Measurements from ENCODE around the gene KCNK10.
"Not testable (repeated sequence)": the region's sequence is repeated elsewhere in the genome, so short reads cannot be mapped to it uniquely, and the experiment has no call there.

KCNK10 gene

GRCh38 chr14:88269806-88270420 lies 53.2 kb downstream of the KCNK10 start:
- Histone ChIP-seq H3K79me2 (ENCODE audit: insufficient read depth, low read length) (no peaks in the 10 kb centered on the region), H3K4me1 (ENCODE audit: insufficient read depth, low read length, poor library complexity, severe bottlenecking) (no peaks in the 10 kb centered on the region), H2AFZ (ENCODE audit: low read length) (no peak overlapping the region), H3K27me3 (ENCODE audit: insufficient read depth, low read length, poor library complexity, severe bottlenecking) (no peaks in the 10 kb centered on the region), H3K9ac (ENCODE audit: low read depth, low read length, poor library complexity, severe bottlenecking) (no peak overlapping the region), H3F3A (ENCODE audit: low read depth) (no peaks in the 10 kb centered on the region), H3K4me3 (ENCODE audit: low read length, poor library complexity, severe bottlenecking) (no peak overlapping the region), H3K9me3 (ENCODE audit: insufficient read depth, low read depth, low read length) (no peaks in the 10 kb centered on the region), H3K4me2 (ENCODE audit: low read depth, low read length, poor library complexity, severe bottlenecking) (no peak overlapping the region), H4K20me1 (ENCODE audit: insufficient read depth, low read length, poor library complexity, severe bottlenecking) (no peaks in the 10 kb centered on the region), H3K36me3 (ENCODE audit: insufficient read depth, low read length) (no peaks in the 10 kb centered on the region), H3K9me2 (replicated peaks; ENCODE audit: low read depth, low read length) (no peaks in the 10 kb centered on the region)
- no peak for TF ChIP-seq EZH2phosphoT487 (IDR thresholded peaks at IDR 0.05; ENCODE audit: borderline replicate concordance)
- no peak for TF ChIP-seq CTCF (conservative IDR thresholded peaks at IDR 0.05; ENCODE audit: low read length)

GRCh38 chr14:88266474-88266873 lies 56.6 kb downstream of the KCNK10 start:
- Histone ChIP-seq H4K20me1 (ENCODE audit: insufficient read depth, low read length, poor library complexity, severe bottlenecking) (no peaks in the 10 kb centered on the region), H3K36me3 (ENCODE audit: insufficient read depth, low read length) (no peaks in the 10 kb centered on the region)

GRCh38 chr14:88264116-88264515 lies 59.0 kb downstream of the KCNK10 start:
- H3K9me3 ChIP-seq (ENCODE audit: insufficient read depth, low read depth, low read length): no peaks in the 10 kb centered on the region
- no peaks in the 10 kb centered on the region for H3K27me3 ChIP-seq (ENCODE audit: insufficient read depth, low read length, poor library complexity, severe bottlenecking)
- no peaks in the 10 kb centered on the region for H3K9me2 ChIP-seq (replicated peaks; ENCODE audit: low read depth, low read length)
- TF ChIP-seq EZH2phosphoT487 (IDR thresholded peaks at IDR 0.05; ENCODE audit: borderline replicate concordance): no peak
- TF ChIP-seq CTCF (conservative IDR thresholded peaks at IDR 0.05; ENCODE audit: low read length): no peak
- no peak overlapping the region for H3K9ac ChIP-seq (ENCODE audit: low read depth, low read length, poor library complexity, severe bottlenecking)
- H3K36me3 ChIP-seq (ENCODE audit: insufficient read depth, low read length): no peaks in the 10 kb centered on the region
- H3K4me2 ChIP-seq (ENCODE audit: low read depth, low read length, poor library complexity, severe bottlenecking): no peak overlapping the region
- no peak overlapping the region for H3K4me3 ChIP-seq (ENCODE audit: low read length, poor library complexity, severe bottlenecking)
- no peaks in the 10 kb centered on the region for H3K79me2 ChIP-seq (ENCODE audit: insufficient read depth, low read length)
- H3F3A ChIP-seq (ENCODE audit: low read depth): no peaks in the 10 kb centered on the region
- no peak overlapping the region for H2AFZ ChIP-seq (ENCODE audit: low read length)
- no peaks in the 10 kb centered on the region for H3K4me1 ChIP-seq (ENCODE audit: insufficient read depth, low read length, poor library complexity, severe bottlenecking)
- no peaks in the 10 kb centered on the region for H4K20me1 ChIP-seq (ENCODE audit: insufficient read depth, low read length, poor library complexity, severe bottlenecking)

More at GRCh38 chr14:88266474-88266873, 56.6 kb downstream of the KCNK10 start:
- Histone ChIP-seq H2AFZ (ENCODE audit: low read length) (no peak overlapping the region), H3K4me1 (ENCODE audit: insufficient read depth, low read length, poor library complexity, severe bottlenecking) (no peaks in the 10 kb centered on the region), H3F3A (ENCODE audit: low read depth) (no peaks in the 10 kb centered on the region), H3K79me2 (ENCODE audit: insufficient read depth, low read length) (no peaks in the 10 kb centered on the region), H3K27me3 (ENCODE audit: insufficient read depth, low read length, poor library complexity, severe bottlenecking) (no peaks in the 10 kb centered on the region), H3K9me3 (ENCODE audit: insufficient read depth, low read depth, low read length) (no peaks in the 10 kb centered on the region), H3K9me2 (replicated peaks; ENCODE audit: low read depth, low read length) (no peaks in the 10 kb centered on the region), H3K4me2 (ENCODE audit: low read depth, low read length, poor library complexity, severe bottlenecking) (no peak overlapping the region), H3K9ac (ENCODE audit: low read depth, low read length, poor library complexity, severe bottlenecking) (no peak overlapping the region), H3K4me3 (ENCODE audit: low read length, poor library complexity, severe bottlenecking) (no peak overlapping the region)
- TF ChIP-seq EZH2phosphoT487 (IDR thresholded peaks at IDR 0.05; ENCODE audit: borderline replicate concordance): no peak
- TF ChIP-seq CTCF (conservative IDR thresholded peaks at IDR 0.05; ENCODE audit: low read length): no peak

GRCh38 chr14:88261302-88261701 lies 61.8 kb downstream of the KCNK10 start:
- H3K4me1 ChIP-seq (ENCODE audit: insufficient read depth, low read length, poor library complexity, severe bottlenecking); H3K9ac ChIP-seq (ENCODE audit: low read depth, low read length, poor library complexity, severe bottlenecking); H3K79me2 ChIP-seq (ENCODE audit: insufficient read depth, low read length); H2AFZ ChIP-seq (ENCODE audit: low read length); H3K4me3 ChIP-seq (ENCODE audit: low read length, poor library complexity, severe bottlenecking); H3K9me2 ChIP-seq (replicated peaks; ENCODE audit: low read depth, low read length); H3K27me3 ChIP-seq (ENCODE audit: insufficient read depth, low read length, poor library complexity, severe bottlenecking); H3K9me3 ChIP-seq (ENCODE audit: insufficient read depth, low read depth, low read length); H3K36me3 ChIP-seq (ENCODE audit: insufficient read depth, low read length); H3F3A ChIP-seq (ENCODE audit: low read depth); H4K20me1 ChIP-seq (ENCODE audit: insufficient read depth, low read length, poor library complexity, severe bottlenecking); H3K4me2 ChIP-seq (ENCODE audit: low read depth, low read length, poor library complexity, severe bottlenecking): not testable (repeated sequence)
